GM10847 (cell line): ENCODE measurements around the gene BRPF3.

Source experiments
- POLR2A ChIP-seq: IDR thresholded peaks from 2 replicates; pipeline ENCODE4 v1.6.1; 2011; ENCODE audit not compliant: insufficient read length; ENCODE audit errors: extremely low read depth

The BRPF3 gene

DNA sequence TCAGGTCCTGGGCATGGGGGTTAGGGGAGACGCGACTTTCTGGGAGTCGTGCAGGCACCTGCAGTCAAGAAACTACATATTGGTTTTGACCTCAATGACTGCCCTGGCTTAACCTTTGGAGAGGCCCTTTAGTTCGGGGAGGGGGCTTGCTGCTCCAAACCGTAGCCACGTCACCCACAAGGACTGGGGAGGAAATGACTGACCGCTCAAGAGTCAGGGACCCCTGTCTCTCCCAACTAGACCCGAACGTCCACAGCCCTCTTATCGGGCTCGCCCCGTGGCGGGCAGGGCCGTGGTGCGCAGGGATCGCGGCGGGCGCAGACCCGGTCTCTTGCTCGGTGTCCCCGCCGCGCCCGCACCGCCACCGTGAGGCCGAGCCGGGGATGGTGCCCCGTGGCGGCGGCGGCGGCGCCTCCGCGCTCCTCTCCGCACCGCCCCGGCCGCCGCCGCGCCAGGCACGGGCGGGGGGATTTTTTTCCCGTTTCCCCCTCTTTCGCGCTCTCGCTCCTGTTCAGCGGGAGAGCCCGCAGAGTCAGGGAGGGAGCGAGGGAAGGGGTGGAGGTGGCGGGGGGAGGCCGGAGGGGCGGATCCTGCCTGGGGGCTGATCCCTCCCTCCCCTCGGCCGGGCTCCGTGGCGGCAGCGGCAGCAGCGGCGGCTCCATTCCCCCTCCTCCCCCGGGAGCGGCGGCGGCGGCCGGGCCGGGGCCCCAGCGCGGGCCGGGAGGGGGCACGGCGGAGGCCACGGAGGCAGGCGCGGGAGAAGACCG is at the start of gene BRPF3:
BRPF3 (plus strand) TSS at position 632 of the 767 bp plus-strand sequence. CDS start 3,579 bp downstream, outside the sequence.
- no peak for TF ChIP-seq POLR2A

DNA sequence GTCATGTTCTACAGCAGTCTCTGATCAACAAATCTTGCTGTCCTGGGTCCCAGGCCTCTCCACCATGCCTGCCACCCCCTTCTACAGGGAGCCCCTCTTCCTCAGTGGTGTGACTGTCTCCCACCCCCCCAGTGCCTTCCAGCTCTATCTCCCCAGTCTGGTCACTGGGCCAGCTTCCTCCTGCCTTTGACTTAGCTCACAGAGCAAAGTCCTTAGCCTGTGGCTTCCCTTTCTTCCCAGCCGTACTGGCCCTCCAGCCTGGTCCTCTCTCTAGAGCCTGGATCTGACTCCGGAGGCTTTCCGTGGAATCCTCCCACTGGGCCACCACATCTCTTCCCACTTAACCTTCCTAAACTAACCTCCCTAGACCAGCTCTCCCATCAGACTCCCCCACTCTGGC is 49.2 kb upstream of the BRPF3 start:
- TF ChIP-seq POLR2A, result no peak

DNA sequence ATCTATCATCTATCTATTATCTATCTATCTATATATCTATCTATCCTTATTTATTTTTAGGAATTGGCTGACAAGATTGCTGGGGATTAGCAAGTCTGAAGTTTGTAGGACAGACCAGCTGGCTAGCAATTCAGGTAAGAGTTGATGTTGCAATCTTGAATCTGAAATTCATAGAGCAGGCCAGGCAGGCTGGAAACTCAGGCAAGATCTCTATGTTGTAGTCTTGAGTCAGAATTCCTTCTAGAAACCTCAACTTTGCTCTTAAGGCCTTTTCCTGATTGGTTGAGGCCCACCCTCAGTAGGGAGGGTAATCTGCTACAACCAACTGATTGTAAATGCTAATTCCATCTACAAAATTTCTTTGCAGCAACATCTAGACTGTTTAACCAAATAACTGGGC is 47.1 kb upstream of the BRPF3 start:
- TF ChIP-seq POLR2A, result no peak

DNA sequence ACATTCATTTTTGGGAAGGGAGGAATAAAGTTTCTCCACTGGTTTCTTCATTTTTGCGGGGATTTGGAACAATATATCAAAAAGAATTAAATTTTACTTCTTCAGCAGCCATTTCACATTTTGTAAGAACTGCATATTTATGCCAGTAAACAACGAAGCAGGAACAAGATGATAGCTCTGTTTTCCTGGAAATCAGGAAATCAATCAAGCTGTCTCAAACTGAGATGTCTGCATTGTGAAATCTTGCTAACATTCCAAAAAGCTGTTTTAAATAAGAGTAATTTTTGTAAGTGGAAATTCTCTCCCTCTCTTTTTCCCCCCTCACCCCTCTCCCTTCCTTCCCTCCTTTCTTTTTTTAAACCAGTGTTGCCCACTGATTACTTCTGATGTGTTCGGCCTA is 46.3 kb upstream of the BRPF3 start:
- no peak for TF ChIP-seq POLR2A

DNA sequence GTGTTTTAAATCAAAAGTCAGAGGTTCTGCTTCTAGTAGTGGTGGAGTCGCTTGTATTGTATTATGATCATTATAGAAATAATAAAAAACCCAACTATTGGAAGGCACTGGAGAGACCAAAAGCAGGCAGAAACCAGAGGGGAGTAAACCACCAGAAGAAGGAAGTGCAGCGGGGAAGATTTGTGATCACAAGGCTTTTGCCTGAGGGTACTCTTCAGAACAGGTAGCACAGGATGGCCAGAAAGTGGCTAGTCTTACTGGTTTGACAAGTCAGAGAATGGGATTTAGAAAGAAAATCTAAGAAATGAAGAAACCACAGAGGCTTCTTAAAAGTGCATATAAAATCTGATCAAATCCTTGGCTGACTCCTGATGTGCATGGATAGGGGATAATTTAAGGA is 42.3 kb upstream of the BRPF3 start:
- TF ChIP-seq POLR2A, result no peak

DNA sequence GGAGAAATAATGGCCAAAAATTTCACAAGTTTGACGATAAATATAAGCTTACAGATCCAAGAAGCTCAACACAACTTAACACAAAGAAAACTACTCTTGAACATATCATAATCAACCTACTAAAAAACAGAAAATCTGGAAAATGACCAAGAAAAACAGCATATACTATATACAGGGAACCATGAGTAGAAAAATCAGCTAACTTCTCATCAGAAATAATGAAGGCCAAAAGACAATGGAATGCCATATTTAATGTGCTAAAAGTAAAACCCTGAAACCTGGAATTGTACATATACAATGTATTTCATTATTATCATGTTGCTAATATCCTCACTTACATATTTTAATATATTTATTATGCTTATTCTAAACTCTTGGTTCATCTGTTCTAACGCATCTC is 40.9 kb upstream of the BRPF3 start:
- no peak for TF ChIP-seq POLR2A

DNA sequence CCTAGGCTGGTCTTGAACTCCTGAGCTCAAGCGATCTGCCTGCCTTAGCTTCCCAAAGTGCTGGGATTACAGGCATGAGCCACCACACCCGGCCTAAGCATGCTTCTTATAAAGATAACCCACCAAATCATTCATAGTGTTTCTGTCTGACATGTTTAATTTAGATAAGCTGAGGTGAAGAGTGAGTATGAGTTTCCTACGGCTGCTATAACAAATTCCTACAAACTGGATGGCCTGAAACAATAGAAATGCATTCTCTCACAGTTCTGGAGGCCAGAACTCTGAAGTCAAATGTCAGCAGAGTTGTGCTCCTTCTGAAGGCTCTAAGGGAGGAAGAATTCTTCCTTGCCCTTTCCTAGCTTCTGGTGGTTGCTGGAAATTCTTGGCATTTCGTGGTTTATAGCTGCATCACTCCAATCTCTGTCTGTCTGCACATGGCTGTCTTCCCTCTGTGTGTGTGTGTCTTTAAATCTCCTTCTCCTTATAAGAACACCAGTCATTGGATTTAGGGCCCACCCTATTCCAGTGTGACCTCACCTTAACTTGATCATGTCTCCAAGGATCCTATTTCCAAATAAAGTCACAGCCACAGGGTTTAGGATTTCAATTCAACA is 36.3 kb upstream of the BRPF3 start:
- TF ChIP-seq POLR2A, result no peak

DNA sequence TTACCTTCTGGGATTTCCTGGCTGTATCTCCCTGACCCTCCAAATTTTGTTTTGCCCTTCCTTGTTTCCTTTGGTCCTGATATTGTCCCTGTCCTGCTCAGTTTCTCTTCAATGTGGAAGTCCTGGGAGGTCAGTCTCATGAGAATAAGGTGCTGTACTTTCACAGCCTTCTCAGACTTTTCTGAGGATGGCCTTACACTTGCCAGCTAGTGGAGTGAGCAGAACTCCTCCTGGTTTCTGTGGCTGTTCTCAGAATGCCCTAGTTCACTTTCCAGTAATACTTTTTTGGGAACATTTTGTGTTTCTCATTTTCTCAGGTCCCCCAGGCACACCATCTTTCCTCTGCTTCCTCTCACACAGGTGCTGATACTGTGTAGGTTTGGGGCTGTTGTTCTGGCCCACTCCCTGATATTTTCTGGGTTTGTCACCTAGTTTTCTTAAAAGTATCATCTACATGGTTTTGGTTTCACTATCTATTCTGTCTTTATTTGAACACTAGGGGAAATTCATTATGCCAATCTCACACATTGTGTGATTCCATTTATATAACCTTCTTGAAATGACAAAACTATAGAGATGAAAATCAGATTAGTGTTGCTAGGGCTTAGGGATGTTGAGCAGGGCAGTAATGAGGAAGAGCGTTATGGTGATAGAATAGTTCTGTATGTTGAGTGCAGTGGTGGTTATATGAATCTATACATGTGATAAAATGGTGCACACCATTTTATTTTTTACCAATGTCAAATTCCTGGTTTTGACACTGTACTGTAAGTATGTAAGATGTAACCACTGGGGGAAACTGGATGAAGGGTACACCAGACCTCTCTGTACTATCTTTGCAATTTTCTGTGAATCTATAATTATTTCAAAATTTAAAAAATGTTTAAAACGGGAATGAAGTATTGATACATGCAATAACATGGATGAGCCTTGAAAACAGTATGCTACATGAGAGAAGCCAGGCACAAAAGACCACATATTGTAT is 27.2 kb upstream of the BRPF3 start:
- TF ChIP-seq POLR2A, result no peak

DNA sequence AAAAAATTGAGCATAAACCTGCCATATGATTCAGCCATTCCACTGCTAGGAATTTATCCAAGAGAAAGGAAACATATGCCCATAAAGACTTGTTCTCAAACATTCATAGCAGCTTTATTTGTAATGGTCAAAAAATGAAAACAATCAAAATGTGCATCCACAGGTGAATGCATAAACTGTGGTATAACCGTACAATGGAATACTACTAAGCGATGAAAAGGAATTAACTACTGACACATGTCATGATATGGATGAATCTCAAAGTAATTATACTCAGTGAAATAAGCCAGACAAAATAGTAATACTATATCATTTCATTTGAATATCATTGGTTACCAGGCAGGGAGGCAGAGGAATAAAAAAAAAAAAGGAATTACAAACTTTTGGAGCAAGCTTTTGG is 25.8 kb upstream of the BRPF3 start:
- TF ChIP-seq POLR2A, result no peak

DNA sequence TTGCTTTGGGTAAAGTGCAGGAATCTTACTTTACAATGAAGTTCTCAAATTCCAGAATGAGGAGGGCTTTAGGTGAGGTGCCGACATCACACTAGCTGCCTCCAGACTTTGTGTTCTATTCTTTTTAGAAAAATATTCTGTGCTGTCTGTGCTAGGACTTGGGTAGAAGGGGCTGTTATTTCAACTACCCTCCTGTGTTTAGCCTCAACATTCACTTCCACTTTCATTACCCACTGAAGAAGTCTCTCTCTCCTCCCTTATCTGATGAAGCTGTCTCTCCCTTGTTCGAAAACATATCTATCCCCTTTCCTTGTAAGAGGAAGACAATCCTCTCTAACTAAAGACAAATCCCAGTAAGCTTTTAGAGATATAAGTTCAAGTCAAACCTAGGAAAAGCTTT is 25.0 kb upstream of the BRPF3 start:
- no peak for TF ChIP-seq POLR2A

DNA sequence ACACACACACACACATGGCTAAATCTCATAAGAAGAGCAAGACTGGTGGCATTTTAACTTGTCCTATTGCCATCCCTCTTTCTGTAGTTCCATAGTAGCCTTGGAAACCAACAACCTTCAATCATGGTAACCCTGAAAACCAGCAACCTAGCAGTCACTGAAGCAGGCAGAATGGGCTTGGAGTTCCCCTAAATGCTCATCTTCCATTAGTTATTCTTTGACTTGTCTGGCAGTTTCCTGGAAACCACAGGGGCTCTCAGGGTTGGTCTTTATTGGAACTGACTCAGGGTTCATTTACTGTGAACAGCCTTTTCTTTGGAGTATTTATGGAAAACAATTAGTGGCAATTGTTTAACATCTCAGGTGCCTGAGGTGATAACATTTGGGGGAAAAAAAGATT is 19.4 kb upstream of the BRPF3 start:
- TF ChIP-seq POLR2A, result no peak

DNA sequence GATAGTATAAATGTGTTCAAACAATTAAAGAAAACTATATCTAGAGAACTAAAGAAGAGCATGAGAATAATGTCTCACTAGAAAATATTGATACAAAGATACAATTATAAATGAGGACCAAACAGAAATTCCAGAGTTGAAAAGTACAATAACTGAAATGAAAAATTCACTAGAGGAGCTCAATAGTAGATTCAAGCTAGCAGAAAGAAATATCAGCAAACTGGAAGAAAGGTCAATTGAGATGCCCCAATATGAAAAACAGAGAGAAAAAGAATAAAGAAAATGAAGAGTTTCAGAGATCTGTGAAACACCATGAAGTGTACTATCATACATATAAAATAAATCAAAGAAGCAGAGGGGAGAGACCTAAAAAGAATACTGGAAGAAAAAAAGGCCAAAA is 18.0 kb upstream of the BRPF3 start:
- TF ChIP-seq POLR2A, result no peak

DNA sequence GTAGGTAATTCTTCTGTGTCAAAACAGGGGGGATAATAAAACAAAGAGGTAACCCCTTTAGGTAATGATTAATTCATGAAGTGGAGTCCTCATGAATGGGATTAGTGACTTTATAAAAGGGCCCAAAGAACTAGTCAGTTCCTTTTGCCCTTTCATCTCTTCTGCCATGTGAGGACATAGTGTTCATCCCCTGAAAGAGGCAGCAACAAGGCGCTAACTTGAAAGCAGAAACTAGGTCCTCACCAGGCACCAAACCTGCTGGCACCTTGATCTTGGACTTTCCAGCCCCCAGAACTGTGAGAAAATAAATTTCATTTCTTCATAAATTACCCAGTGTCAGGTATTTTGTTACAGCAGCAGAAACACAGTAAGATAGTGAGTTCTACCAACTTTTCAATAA is 16.4 kb upstream of the BRPF3 start:
- no peak for TF ChIP-seq POLR2A

DNA sequence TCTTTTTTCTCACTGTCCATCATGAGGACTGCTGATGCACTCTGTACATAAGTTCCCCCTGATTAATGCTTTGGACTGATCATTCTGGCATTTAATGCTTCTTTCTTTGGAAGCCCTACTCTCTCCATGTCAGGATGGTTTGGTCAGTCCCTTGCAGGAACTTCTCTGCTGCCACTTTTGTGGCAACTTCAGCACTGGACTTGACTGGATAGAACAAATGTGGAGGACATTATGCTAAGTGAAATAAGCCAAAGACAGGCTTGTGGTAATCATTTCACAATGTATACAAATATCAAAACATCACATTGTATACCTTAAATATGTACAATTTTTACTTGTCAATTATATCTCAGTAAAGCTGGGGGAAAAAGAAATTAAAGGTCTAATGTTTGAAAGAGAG is 12.2 kb upstream of the BRPF3 start:
- TF ChIP-seq POLR2A, result no peak

DNA sequence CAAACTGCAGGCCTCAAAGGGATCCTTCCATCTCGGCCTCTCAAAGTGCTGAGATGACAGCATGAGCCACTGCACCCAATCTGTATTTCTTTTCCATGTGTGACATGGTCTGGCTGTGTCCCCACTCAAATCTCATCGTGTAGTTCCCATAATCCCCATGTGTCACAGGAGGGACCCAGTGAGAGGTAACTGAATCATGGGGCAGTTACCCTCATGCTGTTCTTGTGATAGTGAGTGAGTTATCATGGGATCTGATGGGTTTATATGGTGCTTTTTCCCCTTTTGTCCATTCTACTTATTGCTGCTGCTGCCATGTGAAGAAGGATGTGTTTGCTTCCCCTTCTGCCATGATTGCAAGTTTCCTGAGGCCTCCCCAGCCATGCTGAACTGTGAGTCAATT is 10.3 kb upstream of the BRPF3 start:
- TF ChIP-seq POLR2A, result no peak

DNA sequence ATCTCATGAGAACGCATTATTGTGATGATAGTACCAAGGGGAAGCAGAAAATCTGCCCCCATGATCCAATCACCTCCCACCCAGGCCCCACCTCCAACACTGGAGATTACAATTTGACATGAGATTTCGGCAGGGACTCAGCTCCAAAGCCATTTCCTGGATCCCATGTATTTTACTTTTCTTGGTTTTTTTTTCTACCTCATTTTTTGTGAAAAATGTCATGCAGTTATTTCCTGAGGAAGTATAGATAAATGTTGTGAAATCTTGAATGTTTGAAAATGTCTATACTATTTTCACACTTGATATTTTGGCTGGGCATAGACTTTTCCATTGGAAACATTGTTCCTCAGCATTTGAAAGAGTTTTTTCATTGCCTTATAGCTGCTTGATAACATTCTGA is 9.1 kb upstream of the BRPF3 start:
- TF ChIP-seq POLR2A, result no peak
